ENCODE data around the gene CEL.
"Not testable (repeated sequence)": the region's sequence is repeated elsewhere in the genome, so short reads cannot be mapped to it uniquely, and the experiment has no call there.

DNA sequence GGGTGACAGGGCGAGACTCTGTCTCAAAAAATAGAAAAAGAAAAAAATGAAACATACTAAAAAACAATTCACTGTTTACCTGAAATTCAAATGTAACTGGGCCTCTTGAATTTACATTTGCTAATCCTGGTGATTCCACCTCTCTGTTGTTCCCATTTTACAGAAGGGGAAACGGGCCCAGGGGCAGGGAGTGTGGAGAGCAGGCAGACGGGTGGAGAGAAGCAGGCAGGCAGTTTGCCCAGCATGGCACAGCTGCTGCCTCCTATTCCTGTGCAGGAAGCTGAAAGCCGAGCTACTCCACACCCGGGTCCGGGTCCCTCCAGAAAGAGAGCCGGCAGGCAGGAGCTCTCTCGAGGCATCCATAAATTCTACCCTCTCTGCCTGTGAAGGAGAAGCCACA lies 788 bp downstream of the CEL start:
- TF ChIP-seq CTCF, POLR2A (IDR thresholded peaks at IDR 0.05): not testable (repeated sequence)
